ENCODE results near the gene ADGRL2. TPM values are rescaled to one million over a fixed set of nuclear protein-coding genes. Genes with fewer than 3 reads are reported as not detected.

The ADGRL2 gene
- polyA plus RNA-seq, 1 experiment: 22.7 TPM

DNA sequence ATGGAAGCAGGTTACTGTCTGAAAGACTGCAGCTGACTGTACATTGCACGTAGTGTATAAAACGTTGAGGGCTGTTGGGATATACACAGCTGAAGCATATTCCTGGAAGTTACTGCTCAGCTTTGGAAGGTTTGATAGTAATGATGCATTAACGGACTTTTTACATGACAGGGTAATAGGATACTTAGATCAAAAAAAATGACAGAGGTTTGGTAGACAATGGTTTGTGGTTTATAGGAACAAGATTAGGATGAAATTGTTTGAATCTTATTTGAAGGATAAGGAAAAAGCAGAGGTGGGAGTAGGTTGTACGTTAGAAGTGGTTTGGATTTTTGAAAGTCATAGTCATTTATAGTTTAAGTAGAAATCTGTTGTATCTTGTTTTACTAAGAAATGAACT is 33.0 kb downstream of the ADGRL2 start:
- ChIA-PET CTCF (interaction anchor here (1.1 to 1.4 kb wide), 3 partner anchors 9 to 275 kb away, joined by 3 read pairs; no protein-coding TSS in a partner anchor), POLR2A (no interaction called here)
- Histone ChIP-seq H3K4me3 (ENCODE audit: low read depth, low read length) (no peak overlapping the region), H3K27ac (ENCODE audit: low read depth, low read length) (no peak overlapping the region), H3K9me3 (ENCODE audit: control insufficient read depth, insufficient read depth, low read length) (no peaks in the 10 kb centered on the region), H3K27me3 (ENCODE audit: control insufficient read depth, insufficient read depth, low read length) (no peaks in the 10 kb centered on the region)
- TF ChIP-seq, protein P1, sequence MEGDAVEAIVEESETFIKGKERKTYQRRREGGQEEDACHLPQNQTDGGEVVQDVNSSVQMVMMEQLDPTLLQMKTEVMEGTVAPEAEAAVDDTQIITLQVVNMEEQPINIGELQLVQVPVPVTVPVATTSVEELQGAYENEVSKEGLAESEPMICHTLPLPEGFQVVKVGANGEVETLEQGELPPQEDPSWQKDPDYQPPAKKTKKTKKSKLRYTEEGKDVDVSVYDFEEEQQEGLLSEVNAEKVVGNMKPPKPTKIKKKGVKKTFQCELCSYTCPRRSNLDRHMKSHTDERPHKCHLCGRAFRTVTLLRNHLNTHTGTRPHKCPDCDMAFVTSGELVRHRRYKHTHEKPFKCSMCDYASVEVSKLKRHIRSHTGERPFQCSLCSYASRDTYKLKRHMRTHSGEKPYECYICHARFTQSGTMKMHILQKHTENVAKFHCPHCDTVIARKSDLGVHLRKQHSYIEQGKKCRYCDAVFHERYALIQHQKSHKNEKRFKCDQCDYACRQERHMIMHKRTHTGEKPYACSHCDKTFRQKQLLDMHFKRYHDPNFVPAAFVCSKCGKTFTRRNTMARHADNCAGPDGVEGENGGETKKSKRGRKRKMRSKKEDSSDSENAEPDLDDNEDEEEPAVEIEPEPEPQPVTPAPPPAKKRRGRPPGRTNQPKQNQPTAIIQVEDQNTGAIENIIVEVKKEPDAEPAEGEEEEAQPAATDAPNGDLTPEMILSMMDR (IDR thresholded peaks at IDR 0.05; ENCODE audit: low read depth, low read length): no peak
- DNase-seq (ENCODE audit: low read depth, low spot score): no peak

DNA sequence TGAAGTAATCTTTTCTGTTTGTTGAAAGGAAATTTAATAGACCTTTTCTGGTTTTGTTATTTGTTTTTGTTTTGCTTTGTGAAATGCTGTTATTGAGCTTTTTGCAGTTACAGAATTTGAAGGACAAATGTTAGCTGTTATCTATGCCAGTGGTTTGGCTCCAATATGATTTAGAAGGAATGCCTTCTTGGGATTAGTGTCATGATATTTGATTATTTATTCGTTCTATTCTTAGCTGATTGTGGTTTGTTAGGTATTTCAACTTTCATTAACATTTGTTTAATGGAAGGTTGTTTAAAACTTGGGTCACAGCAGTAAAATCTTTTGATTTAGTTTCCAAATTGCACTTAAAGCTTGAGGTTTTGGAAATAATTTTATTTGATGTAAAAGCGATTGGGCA is 33.5 kb downstream of the ADGRL2 start:
- CTCF ChIA-PET: interaction anchor here (1.1 to 1.4 kb wide), 4 partner anchors 10 to 1617 kb away, joined by 3 read pairs; no protein-coding TSS in a partner anchor
- POLR2A ChIA-PET: no interaction called here
- Histone ChIP-seq H3K4me3 (ENCODE audit: low read depth, low read length) (no peak overlapping the region), H3K27me3 (ENCODE audit: control insufficient read depth, insufficient read depth, low read length) (no peaks in the 10 kb centered on the region), H3K27ac (ENCODE audit: low read depth, low read length) (no peak overlapping the region), H3K9me3 (ENCODE audit: control insufficient read depth, insufficient read depth, low read length) (no peaks in the 10 kb centered on the region)
- TF ChIP-seq, protein P1 (IDR thresholded peaks at IDR 0.05; ENCODE audit: low read depth, low read length): no peak
- no peak for DNase-seq (ENCODE audit: low read depth, low spot score)

DNA sequence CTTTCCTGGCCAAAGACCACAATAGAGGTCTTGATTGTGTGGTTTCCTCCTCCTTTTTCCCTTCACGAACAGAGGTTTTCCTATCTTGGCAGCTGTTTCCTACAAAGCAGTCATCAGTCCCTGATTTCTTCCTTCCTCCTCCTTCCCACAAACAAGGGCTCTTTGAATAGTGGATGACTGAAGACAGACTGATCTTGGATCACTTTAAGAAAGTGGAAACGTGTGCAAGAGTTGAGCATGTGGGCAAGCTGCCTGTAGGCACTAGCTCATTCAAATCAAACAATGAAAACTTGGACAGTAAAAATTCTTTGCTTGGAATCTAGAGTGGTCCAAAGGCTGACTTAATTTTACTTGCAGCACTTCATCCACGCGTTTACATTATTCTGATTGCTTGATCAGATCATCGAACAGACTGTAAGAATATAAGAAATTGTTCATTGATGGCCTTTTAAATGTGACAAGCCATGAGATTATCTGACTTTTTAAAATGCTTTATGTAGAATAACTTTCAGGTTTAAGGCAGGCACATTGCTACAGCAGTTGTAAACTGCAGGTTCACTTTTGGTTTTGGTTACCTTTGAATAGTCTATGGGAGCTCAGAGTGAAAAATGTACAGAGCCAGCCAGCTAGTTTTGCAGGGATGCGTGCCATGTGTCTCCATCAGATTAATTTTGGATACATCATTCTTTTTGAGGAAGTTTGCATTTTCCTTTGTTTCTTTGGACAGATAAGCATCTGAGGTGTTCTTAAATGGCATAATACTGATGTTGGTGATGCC is 34.4 kb downstream of the ADGRL2 start:
- H3K27ac ChIP-seq (ENCODE audit: low read depth, low read length): no peak overlapping the region
- DNase-seq (ENCODE audit: low read depth, low spot score): peak; percentile 2
- H3K9me3 ChIP-seq (ENCODE audit: control insufficient read depth, insufficient read depth, low read length): no peaks in the 10 kb centered on the region
- CTCF ChIA-PET: interaction anchor here (1.1 to 1.4 kb wide), 2 partner anchors 11 to 1618 kb away, joined by 3 read pairs; no protein-coding TSS in a partner anchor
- H3K4me3 ChIP-seq (ENCODE audit: low read depth, low read length): no peak overlapping the region
- H3K27me3 ChIP-seq (ENCODE audit: control insufficient read depth, insufficient read depth, low read length): no peaks in the 10 kb centered on the region
- POLR2A ChIA-PET: no interaction called here
- TF ChIP-seq, protein P1 (IDR thresholded peaks at IDR 0.05; ENCODE audit: low read depth, low read length): no peak

DNA sequence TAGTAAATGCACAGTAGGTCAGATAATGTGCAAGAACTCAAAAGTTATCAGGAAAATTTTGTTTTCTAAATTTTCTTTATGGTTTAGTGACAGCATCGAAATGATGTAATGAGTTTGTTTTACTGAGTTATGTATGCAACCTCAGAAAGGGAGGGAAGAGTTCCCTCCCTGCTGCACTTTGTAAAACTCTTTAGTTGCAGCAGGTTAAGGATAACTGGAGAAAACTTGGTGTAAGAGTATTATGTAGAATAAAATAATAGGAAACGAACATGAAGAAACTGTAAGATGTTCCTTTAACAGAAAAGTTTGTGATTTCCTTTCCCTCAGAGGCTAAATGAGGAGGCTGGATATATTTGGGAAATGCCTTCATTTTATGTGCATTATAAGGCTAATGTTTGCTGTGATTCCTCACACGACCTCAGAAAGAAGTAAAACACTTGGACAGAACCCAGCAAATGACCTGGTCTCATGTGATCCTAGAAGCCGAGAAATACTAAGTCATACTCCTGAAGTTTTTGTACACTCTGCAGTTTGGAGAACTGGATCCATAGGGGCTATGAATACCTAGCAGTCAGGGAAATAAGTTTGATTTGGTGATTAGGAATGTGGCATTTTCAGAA is 35.4 kb downstream of the ADGRL2 start:
- Histone ChIP-seq H3K9me3 (ENCODE audit: control insufficient read depth, insufficient read depth, low read length) (no peaks in the 10 kb centered on the region), H3K4me3 (ENCODE audit: low read depth, low read length) (no peak overlapping the region), H3K27ac (ENCODE audit: low read depth, low read length) (no peak overlapping the region), H3K27me3 (ENCODE audit: control insufficient read depth, insufficient read depth, low read length) (no peaks in the 10 kb centered on the region)
- TF ChIP-seq, protein P1 (IDR thresholded peaks at IDR 0.05; ENCODE audit: low read depth, low read length): no peak
- ChIA-PET POLR2A (no interaction called here), CTCF (no interaction called here)
- no peak for DNase-seq (ENCODE audit: low read depth, low spot score)

DNA sequence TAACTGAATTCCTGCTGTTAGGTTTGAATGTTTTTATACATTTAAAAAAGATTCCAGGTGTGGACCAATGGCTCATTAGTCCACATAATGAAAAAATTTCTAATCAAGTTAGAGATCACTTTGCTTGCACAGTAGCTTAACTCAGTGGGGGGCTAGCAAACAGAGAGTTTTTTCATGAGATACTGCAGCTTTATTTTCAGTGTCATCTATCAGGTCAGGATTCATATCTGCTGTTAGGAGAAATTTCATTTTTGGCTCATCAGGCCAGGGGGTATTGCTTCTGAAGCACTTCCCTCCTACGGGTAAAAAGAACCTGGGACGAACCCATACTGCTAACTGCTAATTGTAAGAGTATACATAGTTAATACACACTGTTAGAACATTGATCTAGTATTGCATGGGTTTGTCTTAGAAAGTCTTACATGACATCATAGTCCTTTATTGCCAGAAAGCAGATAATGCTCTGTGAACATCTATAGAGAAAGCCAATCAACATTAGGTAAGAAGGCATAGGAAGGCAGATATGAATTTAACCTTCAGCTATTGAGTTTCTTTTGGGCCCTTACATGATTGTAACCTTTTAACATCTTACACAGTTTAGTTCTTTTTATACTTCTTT is 38.0 kb downstream of the ADGRL2 start:
- POLR2A ChIA-PET: no interaction called here
- no peak for DNase-seq (ENCODE audit: low read depth, low spot score)
- no peaks in the 10 kb centered on the region for H3K9me3 ChIP-seq (ENCODE audit: control insufficient read depth, insufficient read depth, low read length)
- CTCF ChIA-PET: no interaction called here
- H3K4me3 ChIP-seq (ENCODE audit: low read depth, low read length): no peak overlapping the region
- no peak overlapping the region for H3K27ac ChIP-seq (ENCODE audit: low read depth, low read length)
- TF ChIP-seq, protein P1 (IDR thresholded peaks at IDR 0.05; ENCODE audit: low read depth, low read length): no peak
- H3K27me3 ChIP-seq (ENCODE audit: control insufficient read depth, insufficient read depth, low read length): no peaks in the 10 kb centered on the region

Data from AG04450 (cell line).